Putamen (tissue), 1 donor: ENCODE results near the gene GDF15.
"Not testable (repeated sequence)": the region's sequence is repeated elsewhere in the genome, so short reads cannot be mapped to it uniquely, and the experiment has no call there.

Experiments
- DNase-seq: peaks from one replicate; pipeline ENCODE4 v3.0.0-alpha.2; 2016; ENCODE audit warnings: low spot score

The GDF15 gene

GRCh38 chr19:18364277-18364825 is 21.6 kb upstream of the GDF15 start:
- not testable (repeated sequence) for DNase-seq

- peak; percentile 52 for DNase-seq
Measured at GRCh38 chr19:18364826-18365528, 21.0 kb upstream of the GDF15 start.

DNA sequence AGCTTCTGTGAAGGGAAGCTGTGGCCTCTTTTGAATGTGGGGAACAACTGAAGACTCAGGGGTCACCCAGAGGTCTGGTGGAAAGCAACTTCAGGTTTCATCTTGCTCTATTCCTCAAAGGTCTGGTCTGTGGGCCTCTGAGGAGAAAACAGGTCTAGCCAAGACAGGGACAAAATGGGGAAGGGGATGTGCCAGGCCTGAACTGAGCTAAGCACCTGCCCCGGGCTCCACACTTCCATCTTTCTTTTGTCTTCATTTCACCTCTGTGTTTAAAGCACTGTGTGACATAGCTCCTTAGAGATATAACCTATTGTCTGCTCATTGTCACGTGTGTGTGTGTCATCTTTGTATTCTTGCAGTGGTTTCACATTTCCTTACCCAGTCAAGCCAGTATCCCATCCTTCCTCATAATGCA is 19.9 kb upstream of the GDF15 start:
- DNase-seq, result no peak

- DNase-seq, result no peak
Measured at GRCh38 chr19:18368504-18369222, 17.3 kb upstream of the GDF15 start.

- no peak for DNase-seq
Measured at GRCh38 chr19:18373407-18373891, 12.5 kb upstream of the GDF15 start.

GRCh38 chr19:18373892-18374629 is 11.9 kb upstream of the GDF15 start:
- peak; percentile 72 for DNase-seq

GRCh38 chr19:18377026-18377425 is 8.9 kb upstream of the GDF15 start:
- DNase-seq, result no peak

DNA sequence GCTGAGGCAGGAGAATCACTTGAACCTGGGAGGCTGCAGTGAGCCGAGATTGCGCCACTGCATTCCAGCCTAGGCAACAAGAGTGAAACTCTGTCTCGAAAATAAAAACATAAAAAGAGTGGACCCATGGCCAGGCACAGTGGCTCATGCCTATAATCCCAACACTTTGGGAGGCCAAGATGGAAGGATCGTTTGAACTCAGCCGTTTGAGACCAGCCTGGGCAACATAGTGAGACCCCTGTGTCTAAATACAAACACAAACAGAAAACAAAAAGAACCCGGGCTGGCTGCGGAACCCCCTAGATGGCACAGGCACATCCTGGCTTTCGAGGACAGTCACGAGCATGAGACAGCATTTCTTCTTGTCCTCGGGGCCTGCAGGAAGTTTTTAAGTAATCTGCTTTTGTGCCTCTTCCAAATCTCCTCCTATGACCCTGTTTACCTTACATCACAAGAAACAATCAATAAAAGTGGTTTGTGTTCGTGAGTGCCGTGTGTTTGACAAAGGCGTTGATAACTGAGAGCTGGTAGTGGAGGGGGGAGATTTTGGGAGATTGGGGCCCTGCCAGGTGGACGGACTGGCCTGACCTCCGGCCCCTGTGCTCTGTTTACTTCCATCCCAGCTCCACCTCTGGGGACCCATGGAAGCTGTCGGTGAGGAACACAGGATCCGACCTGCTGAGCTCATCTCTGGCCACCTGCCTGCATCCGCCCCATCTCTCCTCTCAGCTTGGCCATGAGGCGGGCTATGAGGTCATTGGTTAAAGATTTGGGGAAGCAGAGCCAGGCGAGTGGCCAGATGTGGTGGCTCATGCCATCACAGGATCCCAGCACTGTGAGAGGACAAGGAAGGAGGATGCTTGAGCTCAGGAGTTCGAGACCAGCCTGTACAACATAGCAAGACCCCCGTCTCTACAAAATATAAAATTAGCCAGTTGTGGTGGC is 5.9 kb upstream of the GDF15 start:
- DNase-seq, result no peak

GRCh38 chr19:18380843-18381242 is 5.1 kb upstream of the GDF15 start:
- no peak for DNase-seq

GRCh38 chr19:18383622-18384021 is 2.3 kb upstream of the GDF15 start:
- DNase-seq, result not testable (repeated sequence)

DNA sequence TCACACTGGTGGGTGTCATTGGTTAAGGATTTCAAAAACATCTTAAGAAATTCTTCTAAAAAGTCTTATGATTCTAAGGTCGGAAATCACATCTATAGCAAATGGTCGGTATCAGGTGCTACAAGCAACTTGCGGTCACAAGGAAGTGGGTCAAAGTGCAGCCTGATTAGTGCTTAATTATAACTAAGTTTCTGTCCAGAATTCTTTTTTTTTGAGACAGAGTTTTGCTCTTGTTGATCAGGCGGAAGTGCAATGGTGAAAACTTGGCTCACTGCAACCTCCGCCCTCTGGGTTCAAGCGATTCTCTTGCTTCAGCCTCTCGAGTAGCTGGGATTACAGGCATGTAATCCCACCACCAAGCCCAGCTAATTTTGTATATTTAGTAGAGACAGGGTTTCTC is 1.2 kb upstream of the GDF15 start:
- no peak for DNase-seq

DNA sequence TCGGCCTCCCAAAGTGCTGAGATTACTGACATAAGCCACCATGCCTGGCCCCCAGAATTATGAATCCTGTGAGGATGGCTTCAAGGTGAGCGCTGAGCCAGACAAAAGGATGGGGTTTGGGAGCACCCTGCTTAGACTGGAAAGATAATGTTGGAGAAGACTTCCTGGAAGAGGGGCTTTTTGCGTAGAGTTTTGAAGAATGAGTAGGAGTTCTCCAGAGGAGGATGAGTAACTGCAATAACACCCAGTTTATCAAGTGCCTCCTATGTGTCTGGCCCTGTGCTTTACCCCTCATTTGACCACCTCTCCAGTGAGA is 641 bp upstream of the GDF15 start:
- no peak for DNase-seq

- DNase-seq, result no peak
Measured at GRCh38 chr19:18386543-18387271, 749 bp downstream of the GDF15 start.

- DNase-seq, result peak; percentile 44
Measured at GRCh38 chr19:18388100-18388959, 2.4 kb downstream of the GDF15 start.

DNA sequence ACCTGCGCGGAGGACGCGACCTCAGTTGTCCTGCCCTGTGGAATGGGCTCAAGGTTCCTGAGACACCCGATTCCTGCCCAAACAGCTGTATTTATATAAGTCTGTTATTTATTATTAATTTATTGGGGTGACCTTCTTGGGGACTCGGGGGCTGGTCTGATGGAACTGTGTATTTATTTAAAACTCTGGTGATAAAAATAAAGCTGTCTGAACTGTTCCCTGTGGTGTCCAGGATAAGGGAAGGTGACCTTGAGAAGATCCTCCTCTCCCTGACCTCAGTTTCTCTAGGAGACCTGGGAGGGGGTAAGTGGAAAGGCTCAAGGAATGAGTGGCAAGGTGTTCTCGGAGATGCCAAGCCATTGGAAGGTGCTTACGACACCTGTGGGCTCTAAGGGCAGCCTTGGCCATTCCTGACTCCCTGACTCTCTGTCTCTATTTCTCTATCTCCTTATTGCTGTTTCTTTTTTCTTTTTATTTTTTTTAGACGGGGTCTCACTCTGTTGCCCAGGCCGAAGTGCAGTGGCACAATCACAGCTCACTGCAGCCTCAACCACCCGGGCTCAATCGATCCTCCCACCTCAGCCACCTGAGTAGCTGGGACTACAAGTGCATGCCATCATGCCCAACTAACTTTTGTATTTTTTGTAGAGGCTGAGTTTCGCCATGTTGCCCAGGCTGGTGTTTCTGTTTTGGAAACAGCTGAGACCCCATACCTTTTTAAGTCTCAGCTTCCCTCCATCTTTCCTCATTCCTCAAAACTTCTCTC is 3.2 kb downstream of the GDF15 start:
- no peak for DNase-seq

- DNase-seq, result no peak
Measured at GRCh38 chr19:18389726-18390064, 3.7 kb downstream of the GDF15 start.

DNA sequence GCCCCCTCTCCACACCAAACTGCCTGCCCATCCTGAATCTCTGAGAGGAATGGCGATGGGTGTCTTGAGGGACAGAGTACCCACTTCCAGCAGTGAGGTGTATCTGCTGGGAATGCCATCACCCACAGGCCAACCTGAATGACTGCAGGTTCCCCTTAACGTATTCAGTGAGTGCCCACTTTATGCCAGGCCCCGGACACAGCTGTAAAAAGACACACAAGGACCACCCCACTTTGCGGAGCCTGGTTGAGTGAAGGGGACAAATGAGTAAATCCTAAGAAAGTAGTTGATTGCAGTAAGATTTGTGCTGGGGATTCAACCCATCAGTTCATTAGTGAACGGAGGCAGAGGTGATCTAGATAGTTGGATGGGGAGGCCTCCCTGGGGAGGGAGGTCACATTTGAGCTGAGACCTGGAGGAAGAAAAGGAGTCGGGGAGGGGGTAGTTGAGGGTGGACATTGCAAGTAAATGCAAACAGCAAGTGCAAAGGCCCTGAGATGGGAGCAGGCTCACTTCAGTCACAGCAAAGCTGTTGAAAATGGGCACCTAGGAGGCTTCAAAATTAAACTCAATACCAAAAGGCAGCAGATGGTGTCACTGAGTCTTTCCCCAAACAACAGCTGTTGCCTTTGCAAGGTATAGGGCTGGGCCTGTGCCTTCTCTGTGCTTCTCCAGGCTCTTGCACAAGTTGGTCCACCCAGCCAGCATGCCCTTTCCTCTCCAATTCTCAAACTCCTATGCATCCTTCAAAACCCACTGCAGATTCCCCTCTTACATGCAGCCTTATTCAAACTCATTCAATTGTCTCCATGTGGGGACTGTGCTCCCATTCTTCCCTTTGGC is 4.3 kb downstream of the GDF15 start:
- no peak for DNase-seq

DNA sequence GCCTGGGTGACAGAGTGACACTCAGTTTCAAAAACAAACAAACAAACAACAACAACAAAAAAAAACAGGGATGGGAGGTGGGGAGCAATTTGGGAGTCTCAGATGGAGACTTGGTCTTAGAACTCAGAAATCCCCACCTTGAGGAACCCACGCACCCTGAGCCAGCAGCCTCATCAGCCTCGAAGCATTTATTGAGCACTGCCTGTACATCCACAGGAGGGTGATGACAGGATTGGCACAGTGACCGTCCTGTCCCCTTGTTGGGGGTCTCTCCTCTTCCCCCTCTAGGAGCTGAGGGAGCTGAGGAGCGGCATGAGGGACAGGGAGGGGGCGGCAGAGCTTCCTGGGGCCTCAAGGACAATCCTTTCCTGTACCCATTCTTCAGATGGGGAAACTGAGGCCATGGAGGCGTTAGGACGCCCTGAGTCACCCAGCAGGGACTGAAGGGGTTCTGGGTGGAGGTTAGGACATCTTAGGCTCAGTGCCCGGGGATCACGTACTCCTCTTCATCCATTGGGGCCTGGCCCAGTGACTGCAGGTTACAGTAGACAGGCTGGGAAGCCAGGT is 5.6 kb downstream of the GDF15 start:
- no peak for DNase-seq
